Central memory CD4-positive, alpha-beta T cell (primary cell): ENCODE measurements around the gene MMP25.
"Not testable (repeated sequence)": the region's sequence is repeated elsewhere in the genome, so short reads cannot be mapped to it uniquely, and the experiment has no call there.

ENCODE experiments used
- DNase-seq: peaks from one replicate; pipeline ENCODE4 v3.0.0; 2022

Gene MMP25

DNA sequence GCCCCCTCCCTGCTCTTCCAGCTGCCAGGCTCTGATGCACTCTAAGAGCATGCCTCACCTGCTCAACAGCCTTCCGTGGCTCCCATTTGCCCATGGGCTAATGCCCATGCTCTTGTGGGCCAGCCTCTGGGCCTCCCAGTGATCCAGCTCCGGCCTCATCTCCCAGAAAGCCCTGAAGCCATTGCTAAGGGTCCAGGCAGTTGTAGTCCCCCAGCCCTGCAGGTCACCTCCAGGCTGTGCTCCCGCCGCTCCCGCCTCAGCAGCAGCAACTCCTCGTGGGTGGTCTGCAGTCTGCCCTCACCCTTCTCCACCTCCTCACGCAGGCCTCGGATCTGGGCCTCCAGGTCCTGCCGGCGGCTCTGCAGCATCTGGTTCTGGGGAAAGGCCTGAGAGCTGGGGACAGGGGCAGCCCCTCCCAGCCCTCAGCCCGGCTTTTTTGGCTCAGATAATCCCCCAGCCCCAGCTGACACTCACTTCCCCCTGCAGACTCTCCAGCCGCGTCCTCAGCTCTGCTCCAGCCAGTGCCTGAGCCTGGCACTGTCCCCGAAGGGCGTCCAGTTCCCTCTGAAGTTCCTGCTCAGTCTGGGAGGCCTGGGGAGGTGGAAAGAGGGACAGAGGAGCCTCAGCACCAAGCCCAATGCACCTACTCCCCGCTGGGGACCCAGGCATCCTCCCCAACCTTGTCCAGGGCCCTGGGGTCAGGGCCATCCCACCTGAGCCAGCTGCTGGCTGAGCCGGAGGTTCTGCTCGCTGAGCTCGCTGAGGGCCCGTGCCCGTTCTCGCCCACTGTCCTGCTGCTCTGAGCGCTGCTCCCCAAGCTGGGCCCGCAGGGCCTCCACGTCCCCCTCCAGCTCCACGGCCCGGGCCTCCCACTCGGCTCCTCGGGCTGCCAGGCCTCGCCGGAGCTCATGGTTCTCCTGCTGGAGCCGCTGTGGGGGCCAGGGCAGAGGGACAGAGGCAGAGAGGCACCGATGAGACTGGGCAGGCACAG is 15.8 kb upstream of the MMP25 start:
- no peak for DNase-seq

- no peak for DNase-seq
Measured at GRCh38 chr16:3032624-3033023, 13.7 kb upstream of the MMP25 start.

DNA sequence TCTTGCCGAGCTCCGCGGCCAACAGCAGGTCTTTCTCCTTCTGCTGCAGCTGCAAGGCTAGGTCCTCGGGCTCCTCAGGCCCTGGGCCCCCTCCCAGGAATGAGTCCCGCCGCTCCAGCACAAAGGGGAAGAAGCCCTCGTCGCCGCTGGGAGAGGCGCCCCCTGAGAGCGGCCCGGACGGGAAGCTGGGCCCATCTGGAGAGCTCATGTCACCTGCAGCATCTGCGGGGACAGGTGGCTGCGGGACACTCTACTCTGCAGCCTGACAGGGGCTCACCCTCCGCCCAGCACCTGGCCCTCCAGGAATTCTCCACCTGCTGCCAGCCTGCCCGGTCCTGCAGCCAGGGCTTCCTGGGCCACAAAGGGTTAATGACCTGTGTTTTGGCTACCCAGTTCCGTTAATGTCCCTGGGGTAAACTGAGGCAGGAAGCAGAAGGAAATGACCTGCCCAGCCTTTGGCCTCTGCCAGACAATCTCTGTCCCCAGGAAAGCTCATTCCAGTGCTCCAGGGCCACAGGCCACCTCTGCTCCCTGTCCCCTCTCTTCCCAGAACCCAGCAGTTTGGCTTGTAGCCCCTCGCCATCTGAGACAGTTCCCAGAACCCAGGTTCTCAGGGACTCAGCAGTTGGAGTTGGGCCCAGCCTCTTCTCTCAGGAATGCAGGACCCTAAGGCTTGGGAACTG is 10.9 kb upstream of the MMP25 start:
- no peak for DNase-seq

DNA sequence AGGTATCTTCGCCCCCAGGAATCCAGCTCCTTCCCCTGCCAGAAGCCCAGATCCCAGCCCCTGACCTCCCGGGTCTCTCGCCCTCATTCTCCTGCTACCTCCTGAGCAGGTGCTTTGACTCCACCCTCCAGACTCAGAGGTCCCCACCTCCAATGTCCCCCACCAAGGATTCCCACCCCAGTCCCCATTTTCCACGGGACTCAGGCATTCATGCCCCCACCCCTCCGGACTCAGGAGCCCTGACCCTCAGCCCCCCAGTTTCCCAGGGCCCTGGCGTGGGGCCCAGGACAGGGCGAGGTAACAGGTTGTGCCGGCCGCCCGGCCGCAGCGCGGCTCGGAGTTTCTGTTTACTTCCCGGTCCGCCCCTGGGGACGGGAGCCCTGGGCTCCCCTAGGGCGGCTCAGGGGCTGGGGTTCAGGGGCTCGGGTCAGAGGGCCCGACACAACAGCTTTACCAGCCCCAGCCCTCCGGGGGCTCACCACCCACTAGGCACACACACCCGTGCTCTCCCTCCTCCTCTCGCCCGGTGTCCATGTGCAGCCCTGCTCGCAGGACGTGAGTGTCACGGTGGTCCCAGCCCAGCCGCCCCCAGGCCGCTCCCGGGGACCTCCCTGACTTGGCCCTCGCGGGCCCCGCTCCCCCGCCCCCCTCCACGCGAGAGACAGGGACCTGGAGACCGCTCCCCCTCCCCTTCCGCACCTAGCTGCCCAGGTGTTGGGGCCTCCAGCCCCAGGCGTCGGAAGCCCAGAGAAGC is 10.2 kb upstream of the MMP25 start:
- DNase-seq: no peak

- DNase-seq: no peak
Measured at GRCh38 chr16:3036726-3037315, 9.5 kb upstream of the MMP25 start, which contains the start of gene BICDL2. TSS of gene BICDL2 (minus strand) at chr16:3036944. CDS start at chr16:3035496, 1,448 bp downstream.

DNA sequence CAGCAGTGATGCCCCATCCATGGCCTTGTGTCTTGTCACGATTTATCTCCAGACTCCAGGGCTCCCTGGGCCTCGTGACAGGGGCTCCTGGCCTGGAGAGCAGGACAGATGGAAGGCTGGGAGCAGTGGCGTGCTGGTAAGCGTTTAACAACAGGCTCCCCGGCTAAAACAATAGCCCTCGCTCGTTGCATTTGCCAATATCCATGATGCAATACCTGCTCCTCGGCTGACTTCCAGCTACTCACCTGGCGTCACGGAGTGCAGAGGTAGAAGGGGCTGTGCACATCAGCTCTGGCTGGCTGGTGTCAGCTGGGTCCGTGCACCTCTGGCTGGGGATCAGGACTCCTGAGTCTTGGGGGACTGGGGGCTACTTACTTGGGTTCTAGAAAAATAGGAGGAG is 8.1 kb upstream of the MMP25 start:
- no peak for DNase-seq

GRCh38 chr16:3038896-3039295 is 7.5 kb upstream of the MMP25 start:
- DNase-seq: no peak

DNA sequence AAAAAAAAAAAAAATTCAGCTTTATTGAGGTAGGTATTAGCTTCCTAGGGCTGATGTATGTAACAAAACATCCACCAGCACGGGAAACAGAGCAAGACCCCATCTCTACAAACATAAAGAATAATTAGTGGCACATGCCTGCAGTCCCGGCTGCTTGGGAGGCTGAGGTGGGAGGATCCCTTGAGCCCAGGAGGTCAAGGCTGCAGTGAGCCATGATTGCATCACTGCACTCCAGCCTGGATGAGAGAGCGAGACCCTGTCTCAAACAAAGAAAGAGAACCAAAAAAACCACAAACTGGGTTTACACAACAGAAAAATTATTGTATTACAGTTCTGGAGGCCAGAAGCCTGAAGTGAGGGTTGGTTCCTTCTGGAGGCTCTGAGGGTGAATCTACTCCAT is 4.0 kb upstream of the MMP25 start:
- no peak for DNase-seq

DNA sequence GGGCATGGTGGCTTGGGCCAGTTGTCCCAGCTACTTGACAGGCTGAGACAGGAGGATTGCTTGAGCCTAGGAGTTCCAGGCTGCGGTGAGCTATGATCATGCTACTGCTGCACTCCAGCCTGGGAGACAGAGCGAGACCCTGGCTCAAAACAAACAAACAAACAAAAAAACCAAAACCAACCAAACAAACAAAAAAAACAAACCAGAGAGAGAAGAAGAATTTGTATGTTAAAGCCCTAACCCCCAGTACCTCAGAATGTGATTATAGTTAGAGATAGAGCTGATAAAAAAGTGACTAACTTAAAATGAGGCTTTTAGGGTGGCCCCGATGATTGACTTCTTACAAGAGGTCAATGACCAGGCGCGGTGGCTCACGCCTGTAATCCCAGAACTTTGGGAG is 1.7 kb upstream of the MMP25 start:
- no peak for DNase-seq

GRCh38 chr16:3046641-3047386 is 453 bp downstream of the MMP25 start:
- no peak for DNase-seq

DNA sequence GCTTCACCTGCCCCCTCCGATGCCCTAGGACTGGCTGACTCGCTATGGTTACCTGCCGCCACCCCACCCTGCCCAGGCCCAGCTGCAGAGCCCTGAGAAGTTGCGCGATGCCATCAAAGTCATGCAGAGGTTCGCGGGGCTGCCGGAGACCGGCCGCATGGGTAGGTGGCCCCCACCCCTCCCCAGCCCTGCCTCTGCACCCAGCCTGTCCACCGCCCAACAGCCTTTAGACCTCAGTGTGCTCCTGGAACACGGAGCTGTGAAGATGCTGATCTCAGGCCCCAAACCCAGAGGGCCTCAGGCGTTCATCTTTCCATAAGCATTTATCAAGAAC is 993 bp downstream of the MMP25 start:
- no peak for DNase-seq

- DNase-seq: no peak
Measured at GRCh38 chr16:3049921-3050481, 3.6 kb downstream of the MMP25 start.

- DNase-seq: no peak
Measured at GRCh38 chr16:3050487-3050886, 4.1 kb downstream of the MMP25 start.

- DNase-seq: no peak
Measured at GRCh38 chr16:3051009-3051408, 4.6 kb downstream of the MMP25 start.

- DNase-seq: no peak
Measured at GRCh38 chr16:3051494-3051893, 5.1 kb downstream of the MMP25 start.

DNA sequence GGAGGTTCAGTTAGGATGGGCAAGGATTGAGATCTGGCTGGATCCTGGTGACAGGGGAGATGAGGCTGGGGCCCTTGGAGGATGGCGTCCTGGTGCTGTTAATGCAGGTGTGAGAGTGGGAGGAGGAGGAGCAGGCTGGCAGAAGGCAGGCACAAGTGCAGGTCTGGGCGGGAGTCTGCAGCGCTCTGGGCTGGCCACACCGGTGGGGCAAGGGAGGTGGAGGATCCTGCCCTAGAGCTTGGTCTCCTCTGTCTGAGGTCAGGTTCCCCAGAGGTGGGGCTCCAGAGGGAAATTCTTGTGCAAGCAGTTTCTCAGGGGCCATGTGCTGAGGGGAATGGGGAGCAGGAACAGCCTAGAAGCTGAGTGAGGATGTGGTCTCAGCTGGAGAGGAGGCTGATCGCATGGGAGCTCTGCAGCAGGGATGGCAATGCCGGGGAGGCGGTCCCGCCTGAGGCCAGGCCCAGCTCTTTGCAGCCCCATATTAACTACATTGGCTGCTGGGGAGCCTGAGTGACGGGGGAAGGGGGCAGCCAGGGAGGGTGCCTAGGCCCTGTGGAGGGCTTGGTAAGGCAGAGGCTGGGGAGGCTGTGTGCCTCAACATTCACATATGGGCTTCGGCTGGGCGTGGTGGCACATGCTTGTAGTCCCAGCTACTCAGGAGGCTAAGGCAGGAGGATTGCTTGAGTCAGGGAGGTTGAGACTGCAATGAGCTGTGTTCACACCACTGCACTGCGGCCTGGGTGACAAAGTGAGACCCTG is 6.4 kb downstream of the MMP25 start:
- DNase-seq: not testable (repeated sequence)

DNA sequence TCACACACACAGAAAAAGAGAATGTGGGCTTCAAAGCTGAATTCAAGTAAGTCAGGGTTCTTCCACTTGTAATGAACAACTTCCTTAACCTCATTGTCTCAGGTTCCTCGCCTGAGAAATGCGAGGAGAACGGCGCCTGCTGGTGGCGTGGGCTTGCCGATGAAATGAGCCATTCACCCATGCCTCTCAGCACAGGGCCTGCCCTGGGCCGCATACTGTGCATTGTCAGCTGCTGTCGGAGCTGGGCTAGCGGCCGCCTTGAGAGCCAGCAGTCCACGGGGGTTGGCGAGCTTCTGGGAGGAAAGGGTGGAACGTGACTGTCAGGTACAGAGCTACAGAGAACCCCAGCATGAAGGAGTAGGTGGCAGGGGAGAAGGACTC is 7.0 kb downstream of the MMP25 start:
- not testable (repeated sequence) for DNase-seq

DNA sequence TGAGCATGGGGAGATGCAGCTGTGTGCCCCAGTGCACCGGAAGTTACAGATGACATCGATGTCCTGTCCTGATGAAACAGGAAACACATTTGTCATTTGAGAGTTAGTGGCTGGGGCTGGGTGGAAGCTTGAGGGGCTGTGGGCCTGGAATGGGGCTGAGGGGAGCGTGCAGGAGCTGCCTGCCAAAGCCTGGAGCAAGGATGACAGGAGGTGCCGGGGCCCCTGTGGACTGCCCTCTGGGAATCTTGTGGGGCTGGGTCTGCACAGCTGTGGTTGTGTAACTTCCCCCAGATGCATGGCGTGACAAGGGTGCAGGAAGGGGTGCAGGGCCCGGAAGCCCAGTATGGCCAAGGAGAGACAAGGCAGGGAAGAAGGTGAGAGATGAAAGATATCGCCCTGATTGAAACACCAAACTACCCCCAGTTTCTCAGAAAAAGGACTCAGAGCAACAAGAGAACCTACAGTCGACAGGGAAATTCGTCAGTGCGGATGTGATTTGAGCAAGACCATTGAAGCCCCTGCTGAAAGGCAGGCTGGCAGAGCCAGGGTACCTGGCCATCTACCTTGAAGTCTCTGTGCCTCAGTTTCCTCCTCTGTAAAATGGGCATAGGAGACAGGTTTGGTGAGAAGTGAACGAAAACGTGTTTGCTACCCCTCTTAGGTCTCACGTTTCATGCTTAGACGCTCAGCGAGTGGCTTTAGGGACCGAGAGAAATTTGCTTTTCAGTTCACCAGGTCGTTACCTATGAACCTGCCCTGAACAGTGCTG is 8.8 kb downstream of the MMP25 start:
- DNase-seq: no peak

- not testable (repeated sequence) for DNase-seq
Measured at GRCh38 chr16:3055734-3056115, 9.4 kb downstream of the MMP25 start.
